Glomerular visceral epithelial cell (primary cell): ENCODE results near the gene SLC22A12.

ENCODE experiments used
- DNase-seq: peaks from one replicate; pipeline ENCODE4 v3.0.0-alpha.2; 2016; ENCODE audit errors: extremely low spot score

Gene SLC22A12

DNA sequence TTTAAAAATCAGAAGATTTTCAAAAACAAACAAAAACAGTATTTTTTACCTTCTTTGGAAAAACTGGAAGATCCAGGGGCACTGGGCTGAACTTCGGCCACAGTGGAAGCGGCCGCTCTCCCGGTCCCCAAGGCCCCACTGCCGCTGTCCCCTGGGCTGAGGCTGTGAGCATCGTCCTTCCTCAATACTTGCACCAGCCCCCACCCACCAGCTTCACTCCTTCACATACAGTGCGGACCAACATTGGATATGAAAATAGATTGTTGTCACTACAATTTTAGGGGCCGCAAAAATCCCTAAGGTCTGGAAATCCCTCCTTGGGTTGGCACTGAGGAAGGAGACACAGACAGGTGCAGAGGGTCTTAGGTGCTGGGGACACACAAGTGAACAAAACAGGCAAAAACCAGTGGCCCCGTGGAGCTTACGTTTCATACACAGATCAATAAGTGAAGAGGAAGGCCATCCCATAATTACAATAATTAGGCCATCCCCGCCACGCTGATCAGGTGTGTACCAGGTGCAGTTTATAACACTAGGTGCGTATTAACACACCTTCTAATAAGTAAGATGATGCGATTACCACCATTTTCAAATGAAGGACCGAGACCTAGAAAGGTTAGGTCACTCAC lies 28.2 kb upstream of the SLC22A12 start:
- DNase-seq: no peak

DNA sequence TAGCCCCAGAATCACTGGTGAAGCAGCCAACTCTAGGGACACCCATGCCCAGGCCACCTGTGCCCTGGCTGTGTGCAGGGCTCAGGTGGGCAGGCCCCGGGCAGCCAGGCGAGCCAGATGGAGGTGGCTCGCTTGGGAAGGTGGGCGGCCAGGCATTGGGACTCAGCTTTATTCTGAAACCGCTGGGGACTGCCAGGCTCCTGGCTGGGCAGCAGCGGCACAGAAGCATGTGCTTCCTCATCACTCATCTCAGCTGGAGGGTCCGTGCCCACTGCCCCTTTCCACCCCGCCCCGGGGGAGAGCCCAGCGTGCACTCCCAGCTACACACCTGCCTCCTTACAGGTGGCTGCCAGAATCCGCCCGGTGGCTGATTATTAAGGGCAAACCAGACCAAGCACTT lies 27.1 kb upstream of the SLC22A12 start:
- no peak for DNase-seq

DNA sequence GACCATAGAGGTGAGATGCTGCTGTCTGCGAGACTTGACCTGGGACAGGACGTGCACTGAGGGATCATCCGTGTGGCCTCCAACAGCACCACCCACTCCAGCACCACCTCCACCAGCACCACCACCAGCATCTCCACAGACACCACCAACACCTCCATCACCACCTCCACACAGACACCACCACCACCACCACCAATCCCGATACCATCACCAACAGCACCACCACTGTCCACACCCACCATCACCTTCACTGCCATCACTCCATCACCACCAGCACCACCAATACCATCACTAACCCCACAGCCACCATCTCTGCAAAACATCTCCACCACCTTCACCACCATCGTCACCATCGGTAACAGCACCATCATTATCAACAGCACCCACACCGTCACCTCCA lies 26.6 kb upstream of the SLC22A12 start:
- DNase-seq: no peak

DNA sequence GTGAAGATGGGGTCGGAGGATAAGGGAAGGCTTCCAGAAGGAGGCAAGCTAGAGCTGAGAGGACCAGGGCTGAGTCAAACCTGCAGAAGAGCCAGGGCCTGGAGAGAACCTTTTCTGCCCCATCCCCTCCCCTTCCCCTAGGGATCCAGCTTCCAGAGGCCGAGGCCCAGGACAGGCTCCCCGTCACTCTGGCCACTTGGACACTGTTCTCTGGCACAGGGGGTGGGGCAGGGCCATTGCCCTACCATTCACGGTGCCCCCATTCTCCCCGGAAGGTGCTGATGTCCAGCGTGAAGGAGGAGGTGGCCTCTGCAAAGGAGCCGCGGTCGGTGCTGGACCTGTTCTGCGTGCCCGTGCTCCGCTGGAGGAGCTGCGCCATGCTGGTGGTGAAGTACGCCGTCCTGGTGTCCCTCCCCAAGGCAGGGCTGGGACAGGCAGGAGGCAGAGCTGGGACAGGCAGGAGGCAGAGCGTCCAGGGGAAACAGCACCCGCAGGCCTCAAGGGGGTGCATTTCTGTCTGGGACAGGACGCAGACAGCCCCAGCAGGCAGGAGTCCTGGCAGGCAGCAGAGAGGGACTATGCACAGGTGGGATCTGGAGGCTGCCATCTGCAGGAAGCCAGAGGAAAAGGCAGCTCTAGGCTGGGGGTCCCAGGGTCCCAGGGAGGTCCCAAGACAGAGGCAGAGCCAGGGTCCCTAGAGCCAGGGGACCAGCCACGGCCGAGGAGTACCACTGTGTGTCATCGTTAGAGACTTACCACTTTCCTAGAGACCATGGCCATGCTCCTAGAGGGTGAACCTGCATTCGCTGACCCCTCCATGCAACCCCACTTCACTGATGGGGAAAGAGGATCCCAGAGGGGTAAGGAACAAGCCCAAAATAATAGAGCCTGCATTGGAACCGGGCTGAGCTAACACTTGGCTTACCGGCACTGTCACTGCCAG lies 25.8 kb upstream of the SLC22A12 start:
- no peak for DNase-seq

DNA sequence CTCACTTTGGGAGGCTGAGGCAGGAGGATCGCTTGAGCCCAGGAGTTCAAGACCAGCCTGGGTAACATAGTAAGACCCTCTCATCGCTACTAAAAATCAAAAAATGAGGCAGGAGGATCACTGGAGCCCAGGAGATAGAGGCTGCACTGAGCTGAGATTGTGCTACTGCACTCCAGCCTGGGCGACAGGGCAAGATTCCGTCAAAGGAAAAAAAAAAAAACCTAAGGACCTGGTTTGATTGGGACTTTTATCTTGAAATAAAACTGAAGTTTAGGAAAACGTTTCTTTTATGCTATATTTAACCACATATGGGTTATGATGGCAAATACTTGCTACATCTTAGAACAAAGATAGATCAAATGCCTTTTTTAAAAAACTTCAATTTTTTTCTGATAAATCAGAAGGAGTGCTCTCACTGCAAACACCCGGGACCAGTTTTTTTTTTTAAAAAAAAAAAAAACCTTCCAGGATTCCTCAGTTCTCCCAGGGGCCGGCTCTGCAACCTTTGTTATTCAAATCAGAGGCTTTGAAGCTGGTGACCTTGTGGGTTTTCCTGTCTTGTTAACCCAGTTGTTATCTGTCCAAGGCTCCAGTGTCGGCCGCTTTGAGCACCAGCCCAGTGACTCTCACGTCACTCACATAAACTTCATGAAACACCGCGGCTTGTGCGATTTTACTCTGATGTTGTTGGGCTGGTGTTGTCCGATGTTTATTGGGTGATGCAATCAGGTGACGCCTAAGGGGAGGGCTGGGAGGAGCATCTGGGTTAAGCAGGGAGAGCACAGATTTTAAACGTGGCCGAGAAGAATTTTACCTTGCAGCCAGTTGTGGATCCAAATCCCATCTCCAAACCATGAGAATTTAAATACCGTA lies 24.7 kb upstream of the SLC22A12 start:
- no peak for DNase-seq

DNA sequence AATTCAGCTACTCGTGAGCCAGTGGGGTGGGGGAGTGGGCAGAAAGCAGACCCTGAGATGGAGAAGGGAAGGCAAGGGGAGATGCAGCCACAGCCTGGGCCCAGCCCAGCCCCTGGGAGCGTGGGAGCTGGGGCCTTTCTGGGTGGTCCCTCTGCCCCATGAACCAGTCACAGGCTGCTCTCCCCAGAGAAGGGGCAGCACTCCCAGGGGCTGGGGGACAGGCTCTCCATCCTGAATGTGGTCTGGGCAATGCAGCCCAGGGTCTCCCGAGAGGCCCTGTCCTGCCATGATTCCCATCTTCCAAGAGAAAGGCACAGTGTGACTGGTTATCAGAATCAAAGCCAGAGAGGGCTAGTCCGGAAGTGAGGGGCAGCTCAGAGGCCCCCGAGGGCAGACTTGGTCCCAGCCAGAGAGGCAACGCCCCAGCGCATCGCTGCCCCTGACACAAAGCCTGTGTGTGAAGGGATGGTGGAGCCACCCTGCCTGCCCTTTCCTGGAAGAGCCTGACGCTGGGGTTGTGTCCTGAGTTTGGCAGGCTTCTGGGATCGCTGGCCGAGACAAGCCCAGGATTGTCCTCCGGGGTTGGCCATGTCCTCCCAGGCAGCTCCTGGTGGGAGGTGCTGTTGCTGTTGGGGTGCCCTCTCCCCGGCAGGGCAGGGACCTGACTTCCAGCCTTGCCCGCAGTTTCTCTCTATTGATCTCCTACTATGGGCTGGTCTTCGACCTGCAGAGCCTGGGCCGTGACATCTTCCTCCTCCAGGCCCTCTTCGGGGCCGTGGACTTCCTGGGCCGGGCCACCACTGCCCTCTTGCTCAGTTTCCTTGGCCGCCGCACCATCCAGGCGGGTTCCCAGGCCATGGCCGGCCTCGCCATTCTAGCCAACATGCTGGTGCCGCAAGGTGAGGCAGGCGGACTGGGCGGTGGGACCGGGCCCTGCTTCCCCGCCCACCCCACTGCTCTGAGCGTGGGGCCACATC lies 23.8 kb upstream of the SLC22A12 start:
- no peak for DNase-seq

DNA sequence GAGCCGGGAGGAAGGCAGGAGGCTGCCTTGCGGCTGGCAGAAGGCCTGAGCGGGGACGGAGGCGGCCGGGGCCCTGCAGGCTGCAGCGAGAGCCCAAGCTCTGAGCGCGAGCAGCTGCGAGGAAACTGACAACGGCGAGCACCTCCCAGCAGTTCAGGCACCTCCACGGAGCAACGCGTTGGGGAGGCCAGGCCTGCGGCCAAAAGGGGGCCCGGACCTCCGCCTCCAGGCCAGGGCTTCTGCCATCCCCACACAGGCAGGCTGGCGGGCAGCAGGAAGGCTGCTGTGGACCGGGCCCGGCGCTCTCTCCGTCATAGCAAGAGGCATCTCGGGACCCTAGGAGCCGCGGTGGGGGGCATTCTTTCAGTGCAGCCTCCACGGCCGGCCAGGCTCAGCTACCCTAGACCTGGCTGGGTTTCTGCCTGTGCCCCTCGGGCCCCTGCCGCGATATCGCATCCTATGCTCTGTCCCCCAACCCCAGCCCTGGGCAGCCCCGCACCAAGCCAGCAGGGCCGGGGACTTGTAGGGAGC lies 22.9 kb upstream of the SLC22A12 start:
- no peak for DNase-seq

DNA sequence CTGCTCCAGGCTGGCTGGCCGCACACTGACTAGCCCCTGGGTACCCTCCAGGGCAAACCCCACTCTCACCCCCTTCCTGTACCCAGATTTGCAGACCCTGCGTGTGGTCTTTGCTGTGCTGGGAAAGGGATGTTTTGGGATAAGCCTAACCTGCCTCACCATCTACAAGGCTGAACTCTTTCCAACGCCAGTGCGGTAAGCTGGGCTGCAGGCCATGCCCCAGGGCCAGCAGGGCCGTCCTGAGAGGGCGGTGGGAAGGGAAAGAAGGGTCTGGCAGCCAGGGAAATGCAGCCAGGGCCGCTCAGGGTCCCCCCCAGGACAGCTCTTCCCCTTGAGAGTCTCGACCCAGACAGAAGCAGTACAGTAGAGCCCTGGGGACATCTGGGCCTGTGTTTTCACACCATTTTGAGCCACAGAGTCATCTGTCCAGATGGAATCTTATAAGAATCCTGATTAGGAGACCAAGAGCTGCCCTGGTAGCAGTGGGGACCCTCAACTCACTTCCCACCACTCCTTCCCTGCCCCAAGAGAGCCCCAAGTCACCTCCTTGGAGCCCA lies 22.4 kb upstream of the SLC22A12 start:
- DNase-seq: no peak

DNA sequence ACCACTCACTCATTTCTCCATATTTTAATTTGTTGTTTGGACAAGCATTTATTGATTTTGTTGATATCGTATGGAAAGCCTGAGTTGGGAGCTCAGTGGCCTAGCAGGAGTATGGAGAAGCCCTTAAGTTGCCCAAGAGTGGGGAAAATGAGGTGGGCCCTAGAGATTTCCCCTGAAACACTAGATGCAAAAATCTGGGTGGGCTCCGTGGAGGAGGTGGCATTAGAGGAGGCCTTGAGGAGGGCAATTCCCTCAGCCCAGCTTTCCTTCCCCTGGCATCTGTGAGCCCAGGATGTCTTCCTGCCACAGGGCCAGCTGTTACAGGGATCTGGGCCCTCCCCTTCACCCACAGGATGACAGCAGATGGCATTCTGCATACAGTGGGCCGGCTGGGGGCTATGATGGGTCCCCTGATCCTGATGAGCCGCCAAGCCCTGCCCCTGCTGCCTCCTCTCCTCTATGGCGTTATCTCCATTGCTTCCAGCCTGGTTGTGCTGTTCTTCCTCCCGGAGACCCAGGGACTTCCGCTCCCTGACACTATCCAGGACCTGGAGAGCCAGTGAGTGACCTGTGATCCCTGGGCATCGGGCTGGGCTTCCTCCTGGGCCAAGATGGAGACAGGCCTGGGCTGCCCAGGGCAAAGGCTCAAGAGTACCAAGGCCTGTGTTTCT lies 21.6 kb upstream of the SLC22A12 start:
- no peak for DNase-seq

DNA sequence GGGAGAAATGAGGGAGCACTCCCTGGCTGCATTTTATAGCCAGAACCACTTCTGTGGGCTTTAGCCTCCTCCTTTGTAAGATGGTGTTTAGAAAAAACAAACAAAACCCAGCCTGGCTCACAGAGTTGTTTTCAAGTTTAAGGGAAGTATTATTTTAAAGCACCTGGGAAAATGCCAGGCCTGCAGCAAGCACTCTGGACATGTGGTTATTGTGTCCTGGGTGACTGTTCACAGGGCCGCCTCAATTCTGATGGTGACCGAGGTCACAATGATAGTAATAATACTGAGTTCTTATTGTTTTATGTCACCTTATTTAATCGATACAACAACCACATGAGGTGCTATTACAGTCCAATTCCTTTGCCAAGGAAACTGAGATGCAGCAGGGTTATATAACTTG lies 20.7 kb upstream of the SLC22A12 start:
- DNase-seq: no peak

DNA sequence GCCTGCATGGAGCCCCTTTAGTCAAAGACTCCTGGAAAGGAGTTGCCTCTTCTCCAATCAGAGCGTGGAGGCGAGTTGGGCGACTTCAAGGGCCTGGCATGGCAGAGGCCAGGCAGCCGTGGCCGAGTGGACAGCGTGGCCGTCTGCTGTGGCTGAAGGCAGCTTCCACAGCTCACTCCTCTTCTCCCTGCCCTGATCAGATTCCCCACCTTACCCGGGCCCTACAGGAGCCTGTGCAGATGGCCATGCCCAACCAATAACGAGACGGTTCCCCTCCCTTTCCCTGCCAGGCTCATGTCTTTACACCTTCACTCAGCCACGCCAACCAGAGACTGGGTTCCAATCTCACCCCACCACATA lies 20.0 kb upstream of the SLC22A12 start:
- DNase-seq: no peak

DNA sequence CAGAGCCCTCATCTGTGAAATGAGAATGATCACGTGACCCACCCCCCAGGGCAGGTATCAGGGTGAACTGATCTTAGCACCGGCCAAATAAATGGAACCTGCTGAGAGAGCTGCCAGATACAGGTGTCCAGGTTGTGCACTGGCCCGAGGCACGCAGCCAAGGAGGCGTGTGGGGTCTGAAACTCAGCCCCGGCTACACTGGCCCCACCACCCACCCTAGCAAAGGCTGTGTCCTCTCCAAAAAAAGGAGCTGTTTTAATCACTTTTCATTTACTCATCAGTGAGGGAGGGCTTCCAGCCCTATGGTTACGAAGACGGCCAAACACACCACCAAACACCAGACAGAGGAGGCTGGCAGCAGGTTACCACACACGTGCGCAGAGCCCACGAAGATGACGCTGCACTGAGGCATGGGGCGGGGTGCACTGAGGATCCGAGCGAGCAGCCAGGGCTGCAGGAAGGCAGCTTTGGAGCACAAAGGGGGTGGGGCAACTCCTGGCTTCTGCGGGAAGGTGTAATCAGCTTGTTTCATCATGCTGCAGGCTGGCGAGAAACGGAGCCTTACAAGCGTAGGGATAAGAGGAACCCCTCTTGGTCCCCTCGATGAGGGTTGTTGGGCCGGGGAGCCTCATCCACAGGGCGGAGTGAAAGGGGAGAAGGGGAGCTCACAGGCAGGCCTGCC lies 19.5 kb upstream of the SLC22A12 start:
- no peak for DNase-seq

DNA sequence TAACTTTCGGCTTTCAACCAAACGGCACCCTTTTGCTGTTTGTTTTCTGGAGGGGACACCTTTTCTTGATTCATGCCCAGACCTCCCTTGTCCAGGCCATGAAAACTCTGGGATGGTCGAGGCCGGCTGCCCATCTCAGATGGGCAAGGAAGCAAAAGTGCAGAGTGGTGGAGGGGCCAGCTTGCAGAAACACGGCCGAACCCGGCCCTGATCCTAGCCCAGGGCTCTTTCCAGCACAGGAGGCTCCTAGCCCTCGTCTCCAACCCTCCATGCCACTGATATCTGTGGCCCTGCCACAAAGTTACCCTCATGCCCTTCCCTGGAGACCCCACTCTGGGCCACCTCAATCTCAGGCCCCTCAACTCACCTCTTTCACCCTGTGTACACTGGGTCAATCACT lies 18.9 kb upstream of the SLC22A12 start:
- no peak for DNase-seq

DNA sequence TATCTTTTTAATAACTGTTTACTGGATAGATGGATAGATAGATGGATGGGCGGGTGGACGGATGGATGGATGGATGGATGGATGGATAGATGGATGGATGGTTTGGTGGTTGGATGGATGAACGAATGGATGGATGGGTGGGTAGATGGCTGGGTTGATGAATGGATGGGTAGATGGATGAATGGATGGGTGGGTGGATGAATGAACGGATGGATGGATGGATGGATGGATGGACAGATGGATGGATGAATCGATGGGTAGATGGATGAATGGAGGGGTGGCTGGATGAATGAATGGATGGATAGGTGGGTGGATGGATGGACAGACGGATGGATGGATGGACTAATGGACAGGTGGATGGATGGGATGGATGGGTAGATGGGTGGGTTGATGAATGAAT lies 13.8 kb upstream of the SLC22A12 start:
- DNase-seq: no peak

DNA sequence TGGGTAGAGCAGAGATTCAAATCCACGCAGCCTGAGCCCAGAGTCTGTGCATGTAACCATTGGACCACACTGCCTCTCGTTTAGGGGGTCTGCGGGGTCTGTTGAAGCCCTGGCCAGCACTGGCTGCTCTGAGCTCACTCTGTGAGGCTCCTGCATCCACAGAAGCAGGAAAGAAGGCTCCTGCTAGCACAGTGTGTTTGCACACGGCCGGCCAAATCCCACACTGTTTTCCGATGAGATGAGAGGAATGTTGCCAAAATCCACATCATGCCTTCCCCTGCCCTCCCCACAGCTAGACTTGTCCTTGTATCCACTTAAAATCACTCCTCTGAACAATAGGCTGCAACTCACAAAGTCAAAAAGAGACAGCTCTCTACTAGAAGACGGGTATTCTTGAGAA lies 10.6 kb upstream of the SLC22A12 start:
- no peak for DNase-seq

DNA sequence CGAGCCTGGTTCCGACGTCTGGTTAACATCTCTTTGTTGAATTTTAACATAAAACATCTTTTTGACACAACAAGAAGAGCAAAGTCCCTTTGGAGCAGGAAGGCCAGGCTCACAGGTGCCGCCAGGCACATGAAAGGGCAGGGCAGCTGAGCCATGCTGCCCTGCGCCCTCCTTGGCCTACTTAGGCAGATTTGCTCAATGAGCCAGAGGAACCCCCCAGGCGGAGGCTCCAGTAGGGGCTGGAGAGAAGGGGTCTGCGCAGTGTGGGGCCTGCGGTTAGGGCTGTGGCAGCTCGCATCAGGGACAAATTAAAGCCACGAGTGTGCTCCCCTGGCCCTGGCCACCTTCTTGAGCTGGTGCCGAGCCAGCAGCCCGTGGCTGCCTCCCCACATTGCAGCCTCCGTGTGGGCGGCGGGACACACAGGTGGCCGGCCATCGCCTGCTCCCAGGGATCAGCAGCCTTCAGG lies 9.9 kb upstream of the SLC22A12 start:
- DNase-seq: no peak

DNA sequence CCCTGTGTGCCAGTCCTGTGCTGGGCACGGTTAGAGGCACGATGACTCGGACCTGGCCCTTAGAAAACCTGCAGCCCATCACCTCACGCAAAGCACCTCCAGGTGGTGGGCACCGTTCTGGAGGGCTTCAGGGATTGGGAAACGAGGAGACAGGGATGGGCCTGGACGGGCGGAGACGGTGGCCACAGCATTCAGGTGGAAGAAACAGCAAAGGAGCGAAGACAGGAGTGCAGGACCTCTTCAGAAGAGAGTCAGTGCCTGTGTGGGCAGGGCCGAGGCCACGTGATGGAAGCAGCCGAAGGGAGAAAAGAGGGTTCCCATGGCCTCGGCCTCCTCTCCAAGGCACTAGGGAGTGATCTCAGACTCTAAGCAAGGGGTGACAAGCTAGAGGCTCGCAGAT lies 8.1 kb upstream of the SLC22A12 start:
- DNase-seq: no peak

DNA sequence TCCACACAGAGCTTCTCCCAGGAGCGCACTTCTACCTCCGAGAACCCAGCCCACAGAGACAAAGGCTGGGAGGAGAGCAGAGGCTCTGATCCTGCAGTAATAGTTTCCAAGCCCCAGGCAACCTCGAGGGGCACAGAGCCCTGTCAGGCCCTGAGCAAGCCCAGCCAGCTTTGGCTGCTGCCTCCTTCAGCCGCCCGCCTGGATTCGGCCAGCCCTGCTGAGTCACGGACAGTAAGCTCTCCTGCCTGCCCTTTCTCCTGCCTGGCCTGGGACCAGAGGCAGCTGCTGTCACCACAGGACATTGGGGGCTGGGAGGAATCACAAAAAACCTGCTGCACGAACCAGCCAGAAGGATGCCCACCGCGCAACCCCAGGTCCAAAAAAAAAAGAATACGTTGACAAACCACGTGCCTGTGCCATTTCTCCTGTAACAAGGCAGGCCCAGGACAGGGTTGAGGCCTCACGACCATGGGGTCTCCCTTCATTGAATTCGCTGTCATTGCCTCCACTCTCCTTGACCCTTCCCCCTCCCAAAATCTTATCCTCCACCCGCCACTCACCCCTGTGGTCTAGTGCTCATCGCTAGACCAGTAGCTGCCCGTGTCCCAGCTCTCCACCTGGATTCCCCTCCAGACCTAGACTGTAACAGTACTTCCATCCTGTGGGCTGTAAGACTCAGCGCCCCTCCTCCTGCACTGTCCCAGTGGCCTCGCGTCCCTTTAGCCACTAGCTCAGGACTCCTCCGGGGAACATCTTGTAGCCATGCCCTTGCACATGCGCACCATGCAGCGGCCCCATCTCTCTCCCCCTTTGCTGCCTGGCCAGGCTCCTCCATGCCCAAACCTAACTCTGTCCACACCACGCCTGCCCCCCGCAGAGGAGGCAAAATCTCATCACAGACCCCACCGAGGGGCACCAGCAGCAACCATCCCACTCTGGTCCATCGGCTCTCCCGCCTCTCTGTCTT lies 7.4 kb upstream of the SLC22A12 start:
- DNase-seq: no peak
